ENCODE measurements around the gene CDKAL1. TPM values are rescaled to one million over a fixed set of nuclear protein-coding genes. Genes with fewer than 3 reads are reported as not detected.

Gene CDKAL1
- total and polyA plus RNA-seq, 10 donors = 4.8 to 26.9 (median 20.1) TPM

DNA sequence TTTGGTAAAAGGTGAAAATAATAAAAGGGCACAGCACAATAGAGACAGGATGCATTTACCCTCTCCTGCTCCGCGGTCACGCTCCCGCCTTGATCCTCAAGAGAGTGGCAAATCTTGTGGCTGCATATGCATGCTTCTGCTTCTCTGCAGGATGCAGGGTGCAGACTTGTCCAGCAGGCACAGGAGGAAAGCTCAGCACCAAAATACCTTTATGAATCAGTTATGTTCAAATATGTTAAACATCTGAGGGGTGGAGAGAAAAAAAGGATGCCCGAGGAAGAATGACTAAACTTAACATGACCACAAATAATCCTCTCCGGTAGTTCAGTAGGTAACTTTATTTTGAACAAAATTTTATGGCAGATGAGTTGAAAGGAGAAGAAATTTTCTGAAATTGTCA, 693.2 kb downstream of the CDKAL1 start:
- peaks cover 0 to 62% (median 24%) of the 10 kb centered on the region in 6 donors for H3K36me3 ChIP-seq
- no peaks in the 10 kb centered on the region for H3K9me3 ChIP-seq
- intact Hi-C loops (cut with DNase I; ENCODE audit: low total_unique reads) = no loop called here
- TF ChIP-seq, protein P1, sequence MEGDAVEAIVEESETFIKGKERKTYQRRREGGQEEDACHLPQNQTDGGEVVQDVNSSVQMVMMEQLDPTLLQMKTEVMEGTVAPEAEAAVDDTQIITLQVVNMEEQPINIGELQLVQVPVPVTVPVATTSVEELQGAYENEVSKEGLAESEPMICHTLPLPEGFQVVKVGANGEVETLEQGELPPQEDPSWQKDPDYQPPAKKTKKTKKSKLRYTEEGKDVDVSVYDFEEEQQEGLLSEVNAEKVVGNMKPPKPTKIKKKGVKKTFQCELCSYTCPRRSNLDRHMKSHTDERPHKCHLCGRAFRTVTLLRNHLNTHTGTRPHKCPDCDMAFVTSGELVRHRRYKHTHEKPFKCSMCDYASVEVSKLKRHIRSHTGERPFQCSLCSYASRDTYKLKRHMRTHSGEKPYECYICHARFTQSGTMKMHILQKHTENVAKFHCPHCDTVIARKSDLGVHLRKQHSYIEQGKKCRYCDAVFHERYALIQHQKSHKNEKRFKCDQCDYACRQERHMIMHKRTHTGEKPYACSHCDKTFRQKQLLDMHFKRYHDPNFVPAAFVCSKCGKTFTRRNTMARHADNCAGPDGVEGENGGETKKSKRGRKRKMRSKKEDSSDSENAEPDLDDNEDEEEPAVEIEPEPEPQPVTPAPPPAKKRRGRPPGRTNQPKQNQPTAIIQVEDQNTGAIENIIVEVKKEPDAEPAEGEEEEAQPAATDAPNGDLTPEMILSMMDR (IDR thresholded peaks at IDR 0.05 in 8 of 11, conservative IDR thresholded peaks at IDR 0.05 in 3 of 11) = no peak
- no peak for TF ChIP-seq POLR2A (IDR thresholded peaks at IDR 0.05)
- TF ChIP-seq POLR2AphosphoS5 (IDR thresholded peaks at IDR 0.05) = no peak
- no peak overlapping the region for H3K4me3 ChIP-seq
- no peaks in the 10 kb centered on the region for H3K27me3 ChIP-seq (replicated peaks in 1 of 7)
- WGBS, 5 donors = 86 to 96% (median 90%) methylated on average over 6 of the region's 6 CpGs
- H3K4me1 ChIP-seq = no peaks in the 10 kb centered on the region
- H3K27ac ChIP-seq = no peak overlapping the region
- no peak for DNase-seq

DNA sequence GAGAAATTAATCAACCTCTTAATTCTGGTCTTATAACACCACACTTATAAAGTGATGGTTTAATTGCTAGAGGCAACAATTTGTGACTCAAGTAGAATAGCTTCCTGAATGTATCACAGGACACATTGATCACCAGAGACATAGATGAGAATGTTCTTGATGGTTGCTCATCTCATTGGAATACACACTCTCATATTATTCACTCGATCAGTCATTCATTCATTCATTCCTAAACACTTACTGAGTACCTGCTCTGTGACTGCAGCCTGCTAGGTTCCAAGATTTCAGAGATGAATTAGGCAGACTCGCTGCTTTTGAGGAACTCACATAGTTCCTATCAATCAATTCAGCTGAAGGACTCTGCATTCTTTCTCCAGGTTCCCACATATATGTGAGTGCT, 694.2 kb downstream of the CDKAL1 start:
- intact Hi-C loops (cut with DNase I; ENCODE audit: low total_unique reads) = no loop called here
- H3K9me3 ChIP-seq = no peaks in the 10 kb centered on the region
- peaks cover 0 to 66% (median 30%) of the 10 kb centered on the region in 6 donors for H3K36me3 ChIP-seq
- no peak overlapping the region for H3K4me3 ChIP-seq
- WGBS, 5 donors = 88 to 95% (median 93%) methylated on average over 2 of the region's 2 CpGs
- no peak for DNase-seq
- TF ChIP-seq POLR2A (IDR thresholded peaks at IDR 0.05) = no peak
- TF ChIP-seq POLR2AphosphoS5 (IDR thresholded peaks at IDR 0.05) = no peak
- TF ChIP-seq, protein P1 (IDR thresholded peaks at IDR 0.05 in 8 of 11, conservative IDR thresholded peaks at IDR 0.05 in 3 of 11) = no peak
- no peaks in the 10 kb centered on the region for H3K27me3 ChIP-seq (replicated peaks in 1 of 7)
- H3K27ac ChIP-seq = no peak overlapping the region
- H3K4me1 ChIP-seq = no peaks in the 10 kb centered on the region

DNA sequence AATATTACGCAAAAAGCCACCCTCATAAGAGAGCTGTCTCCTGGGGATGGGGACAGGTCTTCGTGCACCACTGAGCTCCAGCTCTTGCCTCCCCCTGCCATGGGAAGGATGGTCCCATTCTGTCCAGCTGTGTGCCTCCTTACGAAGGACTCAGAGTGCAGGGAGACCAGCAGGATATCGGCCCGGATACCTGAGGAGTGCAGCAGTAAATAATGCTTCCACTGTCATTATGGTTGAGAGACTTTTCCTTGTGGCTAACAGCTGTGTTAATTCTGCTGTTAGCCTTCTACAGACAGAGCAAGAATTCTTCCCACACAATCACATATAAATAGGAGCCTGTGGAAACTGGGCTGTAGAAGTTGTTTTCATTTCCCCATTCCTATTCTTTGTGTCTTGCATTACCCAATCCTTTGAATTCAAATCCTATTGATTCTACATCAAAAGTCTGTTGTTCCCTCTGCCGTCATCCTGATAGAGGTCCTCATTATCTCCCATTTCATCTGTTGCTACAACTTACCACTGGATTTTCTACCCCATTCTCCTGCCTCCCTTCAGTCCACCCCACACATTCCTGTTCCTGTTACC, 694.7 kb downstream of the CDKAL1 start:
- DNase-seq = no peak
- H3K36me3 ChIP-seq = peaks cover 0 to 68% (median 32%) of the 10 kb centered on the region in 6 donors
- H3K9me3 ChIP-seq = peaks cover 0 to 1% (median under 1%) of the 10 kb centered on the region in 8 donors
- no peak for TF ChIP-seq POLR2AphosphoS5 (IDR thresholded peaks at IDR 0.05)
- H3K27me3 ChIP-seq (replicated peaks in 1 of 7) = no peaks in the 10 kb centered on the region
- intact Hi-C loops (cut with DNase I; ENCODE audit: low total_unique reads) = no loop called here
- no peak overlapping the region for H3K4me3 ChIP-seq
- no peak overlapping the region for H3K27ac ChIP-seq
- H3K4me1 ChIP-seq = no peaks in the 10 kb centered on the region
- whole genome bisulfite sequencing, 5 donors = 92 to 95% (median 93%) methylated on average over 6 of the region's 6 CpGs

DNA sequence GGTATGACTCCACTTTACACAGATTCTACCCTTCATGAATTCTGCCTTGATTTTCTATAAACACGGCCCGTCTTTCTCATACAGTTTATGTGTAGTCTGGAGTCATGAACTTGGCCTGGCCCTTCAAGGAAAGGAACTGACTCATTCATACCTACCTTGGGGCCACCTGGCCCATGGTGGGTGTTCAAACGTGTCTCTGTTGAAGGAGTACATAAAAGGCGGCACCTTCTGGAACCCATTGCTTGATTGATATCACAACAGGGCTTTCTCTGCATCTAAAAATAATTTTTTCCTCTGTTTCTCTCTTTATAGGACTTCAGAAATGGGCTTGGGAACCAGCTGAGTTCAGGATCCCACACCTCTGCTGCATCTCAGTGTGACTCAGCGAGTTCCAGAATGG, 696.3 kb downstream of the CDKAL1 start:
- Histone ChIP-seq H3K27me3 (replicated peaks in 1 of 7) (no peaks in the 10 kb centered on the region), H3K9me3 (peaks cover 0 to 10% (median 3%) of the 10 kb centered on the region in 8 donors), H3K4me3 (no peak overlapping the region), H3K4me1 (no peaks in the 10 kb centered on the region), H3K27ac (no peak overlapping the region), H3K36me3 (peaks cover 0 to 73% (median 32%) of the 10 kb centered on the region in 6 donors)
- TF ChIP-seq POLR2AphosphoS5 (IDR thresholded peaks at IDR 0.05) (no peak), POLR2A (IDR thresholded peaks at IDR 0.05) (no peak)
- TF ChIP-seq, protein P1 (IDR thresholded peaks at IDR 0.05 in 8 of 11, conservative IDR thresholded peaks at IDR 0.05 in 3 of 11) = no peak
- WGBS, 5 donors = 84 to 96% (median 94%) methylated on average over 5 of the region's 5 CpGs
- no peak for DNase-seq
- intact Hi-C loops (cut with DNase I; ENCODE audit: low total_unique reads) = no loop called here

All from spleen (tissue), 11 donors.